DMS79 treated with DMSO at 0.1 percent for 48 hours (cell line): ENCODE results near the gene SRI.
"Not testable (repeated sequence)": the region's sequence is repeated elsewhere in the genome, so short reads cannot be mapped to it uniquely, and the experiment has no call there.

Source experiments
- DNase-seq: peaks from one replicate; lab custom pipeline; 2025; lab: John Stamatoyannopoulos, UW

Gene SRI

DNA sequence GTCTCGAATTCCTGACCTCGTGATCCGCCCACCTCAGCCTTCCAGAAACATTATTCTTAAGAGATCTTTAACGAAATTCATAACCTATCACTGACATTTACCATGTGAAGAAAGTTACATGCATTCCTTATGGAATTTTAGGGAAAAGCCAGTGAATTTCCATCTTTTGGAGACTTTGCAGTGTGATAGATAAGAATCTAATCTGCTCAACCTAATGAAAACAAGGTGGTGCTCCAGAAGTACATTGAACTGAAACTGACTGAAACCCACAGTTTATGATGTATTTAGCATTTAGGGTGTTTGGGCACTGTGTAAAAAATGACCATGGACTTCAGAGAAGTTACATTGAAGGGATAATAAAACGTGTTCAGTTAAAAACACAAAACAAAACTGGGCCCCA is 43.6 kb downstream of the SRI start:
- DNase-seq = no peak

DNA sequence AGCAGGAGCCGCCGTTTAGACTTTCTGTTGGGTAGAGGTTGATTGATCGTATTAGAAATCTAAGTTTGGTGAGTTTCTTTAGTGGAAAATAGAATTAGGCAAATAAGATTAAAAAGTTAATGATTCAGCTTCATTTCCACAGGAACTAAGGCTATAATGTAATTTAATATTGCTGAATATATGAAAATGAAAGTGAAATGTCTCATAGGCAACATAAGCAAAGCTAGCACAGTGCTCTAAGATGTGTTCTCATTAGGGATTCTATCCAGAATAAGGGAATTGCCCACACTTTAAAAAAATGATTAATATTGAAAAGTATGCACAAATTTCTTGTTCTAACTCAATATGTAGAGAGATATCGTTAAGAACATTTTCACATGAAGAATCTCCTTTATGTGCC is 47.0 kb downstream of the SRI start:
- no peak for DNase-seq

DNA sequence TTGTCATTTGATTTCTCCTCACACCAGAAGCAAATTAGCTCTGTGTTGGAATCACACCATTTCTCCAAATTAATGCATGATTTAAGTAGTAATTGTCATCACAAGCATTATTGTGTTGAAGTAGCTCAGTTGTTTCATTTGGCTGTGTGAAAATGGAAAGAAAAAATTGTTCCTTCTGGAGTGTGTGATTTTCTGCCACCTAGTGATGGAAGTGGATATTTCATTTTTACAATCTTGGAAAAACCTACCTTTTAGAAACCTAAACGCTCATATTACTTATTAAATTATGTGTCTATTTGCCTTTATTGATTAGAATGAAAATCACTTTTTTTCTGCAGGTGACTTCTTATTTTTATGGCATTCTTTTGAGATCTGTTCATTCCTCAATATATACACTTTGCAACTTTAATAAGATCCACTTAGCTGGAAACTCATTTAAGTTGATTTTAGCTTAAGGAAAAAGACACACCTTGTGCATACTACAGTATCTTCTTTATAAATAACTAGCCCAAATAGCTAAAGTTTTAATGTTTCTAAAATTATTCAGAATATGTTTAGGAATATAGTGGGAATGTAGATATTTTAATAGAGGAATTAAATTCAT is 50.0 kb downstream of the SRI start:
- DNase-seq = peak; percentile 19

DNA sequence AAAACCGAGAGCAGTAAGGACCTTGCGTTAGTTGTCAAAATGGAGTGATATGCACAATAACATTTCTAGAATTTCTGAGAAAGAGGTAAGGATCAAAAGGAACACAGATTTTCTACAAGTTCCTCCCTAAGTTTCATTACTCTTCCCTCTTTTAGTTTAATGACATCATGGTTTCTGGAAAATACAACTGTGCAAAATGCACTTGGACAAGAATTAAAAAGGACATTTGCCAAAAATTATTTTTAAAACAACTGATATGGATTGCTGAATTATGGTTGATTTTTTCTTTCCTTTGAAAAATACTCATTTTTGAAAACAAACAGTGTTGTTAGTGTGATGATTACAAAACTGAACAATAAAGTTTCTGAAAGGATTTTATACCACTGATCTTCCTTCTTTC is 52.1 kb downstream of the SRI start:
- DNase-seq = no peak

DNA sequence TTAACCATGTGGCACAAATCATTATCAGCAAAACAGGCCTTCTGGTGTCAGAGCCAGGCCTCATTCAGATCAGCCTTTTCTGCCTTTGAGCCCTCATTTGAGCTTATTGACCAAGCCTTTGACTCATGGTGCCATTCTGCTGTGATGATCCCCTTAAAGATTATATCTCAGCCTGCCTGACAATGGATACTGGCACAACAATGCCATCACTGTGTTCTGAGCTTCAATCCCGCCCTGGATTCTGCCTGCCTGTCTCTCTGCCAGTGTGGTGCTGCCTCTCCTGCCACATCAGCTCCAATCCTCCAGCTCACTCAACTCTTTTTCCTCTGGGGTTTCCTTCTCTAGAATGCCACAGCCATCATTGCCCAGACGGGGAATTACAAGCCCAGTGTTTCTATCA is 52.6 kb downstream of the SRI start:
- no peak for DNase-seq

DNA sequence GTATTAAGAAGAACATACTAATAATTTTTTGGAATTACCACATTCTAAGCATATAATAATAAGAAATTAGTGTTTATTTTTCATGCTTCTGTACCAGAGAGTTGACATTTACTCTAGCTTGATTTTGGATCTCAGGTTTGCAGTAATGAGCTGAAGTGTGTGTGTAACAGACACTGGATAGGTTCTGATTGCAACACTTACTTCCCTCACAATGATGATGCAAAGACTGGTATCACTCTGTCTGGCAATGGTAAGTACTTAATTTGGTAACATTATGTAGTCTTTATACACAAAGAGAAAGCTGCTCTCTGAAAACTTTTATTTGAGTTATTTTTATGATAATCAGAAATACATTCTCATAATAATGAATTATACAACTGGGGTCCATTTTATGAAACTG is 54.1 kb downstream of the SRI start:
- no peak for DNase-seq

DNA sequence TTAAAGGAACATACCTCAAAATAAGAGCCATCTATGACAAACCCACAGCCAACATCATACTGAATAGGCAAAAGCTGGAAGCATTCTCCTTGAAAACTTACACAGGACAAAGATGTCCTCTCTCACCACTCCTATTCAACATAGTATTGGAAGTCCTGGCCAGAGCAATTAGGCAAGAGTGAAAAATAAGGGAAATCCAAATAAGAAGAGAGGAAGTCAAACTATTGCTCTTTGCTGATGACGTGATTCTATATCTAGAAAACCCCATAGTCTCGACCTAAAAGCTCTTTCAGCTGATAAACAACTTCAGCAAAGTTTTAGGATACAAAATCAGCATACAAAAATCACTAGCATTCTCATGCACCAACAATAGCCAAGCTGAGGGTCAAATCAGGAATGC is 60.1 kb downstream of the SRI start:
- DNase-seq = not testable (repeated sequence)

DNA sequence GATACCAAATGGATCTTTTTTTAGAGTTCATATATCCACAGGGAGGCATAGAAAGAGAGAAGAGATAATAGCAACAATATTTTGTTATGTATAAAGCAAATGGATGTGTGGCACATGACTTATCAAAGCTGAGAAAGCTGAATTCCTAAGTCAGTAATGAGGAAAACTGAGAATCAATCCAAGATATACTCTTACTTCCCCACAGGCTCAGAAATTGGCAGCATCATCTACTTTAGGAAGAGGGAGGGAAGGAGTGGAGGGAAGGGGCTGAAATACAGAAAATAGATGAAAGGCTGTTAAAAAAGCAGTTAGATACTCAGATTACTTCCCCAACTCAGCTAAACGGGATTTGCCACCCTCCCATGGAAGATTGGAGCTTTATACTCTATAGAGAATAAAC is 63.5 kb downstream of the SRI start:
- no peak for DNase-seq

DNA sequence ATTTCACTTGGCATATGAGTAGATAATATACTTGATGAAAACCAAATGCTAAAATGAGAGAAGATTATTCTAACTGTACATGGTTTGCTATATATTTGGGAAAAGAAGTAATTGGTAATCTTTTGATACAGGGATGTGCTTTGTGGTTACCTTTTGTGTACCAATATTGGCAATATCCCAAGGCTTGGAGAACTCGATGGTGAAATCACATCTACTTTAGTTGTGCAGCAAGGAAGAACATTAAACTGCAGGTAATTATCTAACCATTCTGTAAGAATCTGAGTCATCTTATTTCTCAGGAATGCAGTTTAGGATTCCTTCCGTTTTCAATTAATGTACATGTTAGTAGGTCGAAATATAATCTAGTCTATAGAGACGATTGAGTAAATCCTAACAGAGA is 64.1 kb downstream of the SRI start:
- DNase-seq = no peak
